Naive thymus-derived CD8-positive, alpha-beta T cell (primary cell): ENCODE measurements around the gene TXNL4A. TPM values are rescaled to one million over a fixed set of nuclear protein-coding genes. Genes with fewer than 3 reads are reported as not detected.

ENCODE experiments used
- ATAC-seq, 2 donors: fragments of 150-1000 bp; cut with Tn5 transposase in 1 of 2; sonication (Bioruptor Pico), chemical (Tn5 transposase) in 1 of 2; 1 replicate in 1 of 2; 2 replicates in 1 of 2; pipeline ENCODE4 v1.10.0; 2021; ENCODE audit warnings: mild to moderate bottlenecking in 2 of 2, moderate library complexity in 2 of 2
- POLR2A ChIA-PET: fragments of 350-600 bp; sonication (Branson Sonifier 250); formaldehyde crosslinking; loops from one replicate; lab custom pipeline; 2021; ENCODE audit warnings: antibody characterized with exemption; lab: Charles Lee
- DNase-seq, 10 donors: peaks; one replicate each; pipeline versions ENCODE4 v3.0.0 to v3.0.0-alpha.2; 2020 to 2022
- H3K27ac Mint-ChIP-seq, 10 donors: one replicate each; pipeline ENCODE4 v1.8.0; 2020 to 2022; ENCODE audit warnings: mild to moderate bottlenecking in 10 of 10, mixed read lengths in 10 of 10, moderate library complexity in 4 of 10, inconsistent platforms in 1 of 10
- H3K27me3 Mint-ChIP-seq, 5 donors: one replicate each; pipeline ENCODE4 v1.8.0; 2021 to 2022; ENCODE audit warnings: mixed read lengths in 5 of 5
- H3K36me3 Mint-ChIP-seq, 3 donors: one replicate each; pipeline ENCODE4 v1.8.0; 2020 to 2022; ENCODE audit warnings: mixed read lengths in 3 of 3, mild to moderate bottlenecking in 2 of 3, inconsistent platforms in 1 of 3
- H3K4me1 Mint-ChIP-seq, 4 donors: one replicate each; pipeline ENCODE4 v1.8.0; 2021 to 2022; ENCODE audit warnings: mixed read lengths in 4 of 4
- H3K4me3 Mint-ChIP-seq, 10 donors: one replicate each; pipeline ENCODE4 v1.8.0; 2020 to 2022; ENCODE audit warnings: mild to moderate bottlenecking in 10 of 10, mixed read lengths in 10 of 10, moderate library complexity in 6 of 10, inconsistent platforms in 1 of 10
- H3K9me3 Mint-ChIP-seq, 9 donors: one replicate each; pipeline ENCODE4 v1.8.0; 2020 to 2022; ENCODE audit warnings: mixed read lengths in 9 of 9, mild to moderate bottlenecking in 3 of 9, inconsistent platforms in 1 of 9, moderate library complexity in 1 of 9
- polyA plus RNA-seq, 3 donors: library from polyadenylated mRNA; unstranded; fragments of 300-500 nt; fragmentation: Illumina TruSeq; gene quantifications; one replicate each; pipeline ENCODE4 v1.2.3, GENCODE V29; 2021
- total RNA-seq, 8 experiments: library from RNA in 2 of 8; stranded (reverse) in 2 of 8; gene quantifications; one replicate each; pipeline ENCODE4 v1.2.3 and lab custom pipeline; 2021 to 2026

The TXNL4A gene
- total and polyA plus RNA-seq, 5 experiments from 2014 or later, result 71.9 to 225 (median 213) TPM

DNA sequence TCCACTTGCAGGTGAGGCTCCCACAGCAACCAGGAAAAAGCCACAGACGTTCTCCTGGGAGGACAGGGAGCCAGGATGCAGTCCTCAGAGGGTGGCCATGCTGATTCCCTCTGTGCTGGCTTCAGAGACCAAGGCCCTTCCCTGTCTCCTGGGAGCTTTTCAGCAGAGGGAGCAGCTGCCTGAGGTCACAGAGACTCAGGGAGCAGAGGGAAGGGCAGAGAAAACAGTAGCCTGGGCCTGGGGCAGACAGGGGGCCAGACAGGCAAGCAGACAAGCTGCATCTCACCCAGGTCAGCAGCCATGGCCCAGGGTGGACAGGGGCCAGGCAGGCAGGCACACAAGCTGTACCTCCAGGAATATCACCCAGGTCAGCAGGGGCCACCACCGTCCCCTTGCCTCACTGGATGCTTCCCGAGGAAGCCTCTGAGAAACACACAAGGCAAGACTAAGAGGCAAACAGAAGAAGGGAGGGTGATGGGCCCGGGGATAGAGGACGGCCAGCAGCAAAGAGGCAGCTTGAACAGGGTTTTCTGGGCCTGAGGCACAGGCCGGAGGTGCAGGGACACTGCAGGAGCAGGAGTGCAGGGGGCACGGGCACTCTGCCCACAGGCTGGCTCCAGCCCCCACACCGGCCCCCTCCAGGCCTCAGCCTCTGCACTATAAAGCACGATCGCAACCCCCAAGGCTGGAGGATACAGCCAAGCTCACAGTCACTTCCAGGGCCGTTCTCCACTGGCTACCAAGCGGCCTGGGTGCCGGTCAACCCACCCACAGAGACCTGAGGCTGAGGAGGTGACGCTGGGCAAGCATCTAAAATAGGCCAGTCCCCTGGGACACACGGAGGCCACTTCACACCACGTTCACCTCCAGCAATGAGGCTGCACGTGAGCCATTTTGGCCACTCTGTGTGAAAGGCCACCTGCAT lies 43.0 kb downstream of the TXNL4A start:
- peaks cover 23 to 67% (median 55%) of the 10 kb centered on the region in 4 donors for H3K4me1 Mint-ChIP-seq
- POLR2A ChIA-PET, result interaction anchor here (0.6 kb wide), 1 partner anchor 164 kb away, joined by 3 read pairs; no protein-coding TSS in a partner anchor

DNA sequence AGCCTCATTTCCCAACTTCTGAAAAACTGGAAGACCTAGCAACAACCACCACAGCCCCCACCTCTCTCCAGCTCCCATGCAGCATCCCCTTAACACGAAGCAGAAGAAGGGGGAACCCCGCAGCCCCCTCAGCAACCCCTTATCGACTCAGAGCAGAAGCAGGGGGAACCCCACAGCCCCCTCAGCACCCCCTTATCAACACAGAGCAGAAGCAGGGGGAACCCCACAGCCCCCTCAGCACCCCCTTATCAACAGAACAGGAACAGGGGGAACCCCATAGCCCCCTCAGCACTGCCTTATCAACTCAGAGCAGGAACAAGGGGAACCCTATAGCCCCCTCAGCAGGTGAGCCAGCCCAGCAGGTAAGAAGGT lies 43.6 kb downstream of the TXNL4A start:
- Mint-ChIP-seq H3K9me3 (no peaks in the 10 kb centered on the region), H3K27ac (peak overlapping the region; percentile 59 to 92 (median 82)), H3K4me1 (peaks cover 21 to 67% (median 51%) of the 10 kb centered on the region in 4 donors), H3K27me3 (no peaks in the 10 kb centered on the region), H3K36me3 (peaks cover 3 to 48% (median 23%) of the 10 kb centered on the region in 3 donors), H3K4me3 (peak overlapping the region in 7 of 10 donors; percentile 11 to 68 (median 56))
- DNase-seq (peak in 1 of 10 donors; percentile 52), ATAC-seq (peak; percentile 21 to 73)
- POLR2A ChIA-PET, result interaction anchor here (1.2 to 1.3 kb wide), 2 partner anchors 43 to 89 kb away, joined by 3 to 4 read pairs; no protein-coding TSS in a partner anchor

More for the DNA sequence above, 43.0 kb downstream of the TXNL4A start:
- H3K36me3 Mint-ChIP-seq, result peaks cover 0 to 42% (median 17%) of the 10 kb centered on the region in 3 donors
- peak overlapping the region in 3 of 10 donors; percentile 20 to 68 (median 67) for H3K4me3 Mint-ChIP-seq
- H3K27ac Mint-ChIP-seq, result peak overlapping the region in 6 of 10 donors; percentile 25 to 91 (median 57)
- DNase-seq, result no peak
- H3K27me3 Mint-ChIP-seq, result no peaks in the 10 kb centered on the region
- H3K9me3 Mint-ChIP-seq, result no peaks in the 10 kb centered on the region
- ATAC-seq, result no peak

DNA sequence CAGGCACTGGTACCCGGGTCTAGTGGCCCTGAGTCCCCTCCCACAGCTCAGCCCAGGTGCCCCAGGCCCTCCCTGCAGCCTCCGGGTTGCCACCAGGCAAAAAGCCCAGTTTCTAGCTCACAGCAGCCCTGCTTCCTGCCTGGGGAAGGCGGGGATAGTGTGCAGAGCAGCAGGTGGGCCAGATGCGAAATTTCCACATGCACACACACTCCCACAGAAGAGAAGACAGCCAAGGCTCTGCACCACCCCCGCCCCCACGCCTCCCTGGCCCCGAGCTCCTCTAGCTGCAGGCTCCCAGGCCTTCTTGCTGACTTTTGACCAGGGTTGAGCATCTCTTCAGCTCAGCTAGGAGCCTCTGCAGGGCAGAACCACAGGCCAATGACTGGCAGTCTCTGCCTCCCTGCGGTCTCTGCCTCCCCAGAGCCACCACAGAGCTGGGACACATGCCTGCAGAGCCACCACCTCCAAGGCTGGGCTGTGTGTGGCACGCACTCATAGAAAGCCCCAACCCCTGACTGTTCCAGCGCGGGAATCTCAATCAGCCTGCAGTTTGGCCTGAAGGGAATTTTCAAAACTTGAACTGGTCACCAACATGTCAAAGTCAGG lies 44.1 kb downstream of the TXNL4A start:
- Mint-ChIP-seq H3K4me1 (peaks cover 19 to 64% (median 48%) of the 10 kb centered on the region in 4 donors), H3K27ac (peak overlapping the region; percentile 59 to 92 (median 82)), H3K4me3 (peak overlapping the region; percentile 25 to 68 (median 51)), H3K9me3 (no peaks in the 10 kb centered on the region), H3K36me3 (peaks cover 8 to 50% (median 27%) of the 10 kb centered on the region in 3 donors), H3K27me3 (no peaks in the 10 kb centered on the region)
- peak in 5 of 10 donors; percentile 22 to 54 (median 37) for DNase-seq
- peak; percentile 78 to 90 for ATAC-seq
- POLR2A ChIA-PET, result interaction anchor here (0.7 to 1.3 kb wide), 3 partner anchors 20 to 89 kb away, joined by 3 to 4 read pairs (median 3); no protein-coding TSS in a partner anchor

DNA sequence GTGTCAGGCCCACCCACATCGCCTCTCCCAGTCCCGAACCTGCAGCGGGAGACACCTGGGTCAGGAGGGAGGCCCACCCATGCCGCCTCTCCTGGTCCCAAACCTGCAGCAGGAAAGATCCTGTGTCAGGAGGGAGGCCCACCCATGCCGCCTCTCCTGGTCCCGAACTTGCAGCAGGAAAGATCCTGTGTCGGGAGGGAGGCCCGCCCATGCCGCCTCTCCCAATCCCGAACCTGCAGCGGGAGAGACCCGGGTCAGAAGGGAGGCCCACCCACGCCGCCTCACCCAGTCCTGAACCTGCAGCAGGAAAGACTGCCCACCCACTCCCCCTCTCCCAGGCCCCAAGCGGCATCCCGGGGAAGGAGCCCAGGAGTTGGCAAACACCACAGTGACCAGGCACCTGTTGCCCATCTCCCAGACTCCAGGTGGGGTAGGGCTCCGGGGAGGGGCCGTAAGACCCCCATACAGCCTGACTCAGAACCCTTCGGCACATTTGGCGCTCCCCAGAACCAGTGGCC lies 44.7 kb downstream of the TXNL4A start:
- peaks cover 10 to 53% (median 33%) of the 10 kb centered on the region in 3 donors for H3K36me3 Mint-ChIP-seq
- H3K27me3 Mint-ChIP-seq, result no peaks in the 10 kb centered on the region
- ATAC-seq (no peak), DNase-seq (no peak)
- H3K27ac Mint-ChIP-seq, result peak overlapping the region in 3 of 10 donors; percentile 77 to 91 (median 86)
- peak overlapping the region in 4 of 10 donors; percentile 46 to 68 (median 64) for H3K4me3 Mint-ChIP-seq
- H3K4me1 Mint-ChIP-seq, result peaks cover 19 to 60% (median 44%) of the 10 kb centered on the region in 4 donors
- POLR2A ChIA-PET, result interaction anchor here (0.7 to 1.3 kb wide), 3 partner anchors 20 to 90 kb away, joined by 3 to 4 read pairs (median 3); no protein-coding TSS in a partner anchor
- peaks cover 0 to 2% (median 0%) of the 10 kb centered on the region in 9 donors for H3K9me3 Mint-ChIP-seq

DNA sequence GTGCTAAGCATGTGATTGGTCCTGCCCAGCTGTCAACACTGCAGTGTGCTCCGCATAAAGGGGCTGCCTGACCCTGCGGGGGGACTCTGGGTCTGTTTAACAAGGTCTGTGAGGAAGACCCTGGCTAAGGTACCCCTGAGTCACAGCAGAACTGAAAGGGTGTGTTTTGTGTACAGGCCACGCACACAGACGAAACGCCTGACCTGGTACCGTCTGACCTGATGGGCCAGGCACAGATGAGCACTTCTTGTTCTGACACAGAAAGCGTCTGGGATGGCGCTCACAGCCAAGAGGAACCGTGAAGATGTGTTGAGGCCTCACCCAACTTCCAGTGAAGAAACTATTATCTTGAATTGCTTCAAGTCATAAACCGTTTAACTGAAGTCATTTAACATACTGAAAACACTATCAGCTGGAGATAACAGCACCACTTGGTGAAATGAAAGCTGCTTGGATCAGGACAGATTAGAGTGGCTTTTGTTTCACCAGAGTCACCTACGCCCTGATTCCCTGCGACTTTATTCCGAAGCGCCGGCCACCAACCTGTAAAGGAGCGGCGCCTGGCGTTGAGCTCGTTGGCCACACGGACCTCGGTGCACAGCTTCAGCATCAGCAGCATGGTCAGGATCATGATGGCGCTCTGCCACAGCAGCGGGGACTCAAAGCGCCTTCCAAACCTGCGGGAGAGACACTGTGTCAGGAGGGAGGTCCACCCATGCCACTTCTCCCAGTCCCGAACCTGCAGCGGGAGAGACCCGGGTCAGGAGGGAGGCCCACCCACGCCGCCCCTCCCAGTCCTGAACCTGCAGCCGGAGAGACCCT lies 45.4 kb downstream of the TXNL4A start:
- peak overlapping the region in 2 of 10 donors; percentile 5 to 23 for H3K4me3 Mint-ChIP-seq
- H3K4me1 Mint-ChIP-seq, result peaks cover 19 to 54% (median 39%) of the 10 kb centered on the region in 4 donors

DNA sequence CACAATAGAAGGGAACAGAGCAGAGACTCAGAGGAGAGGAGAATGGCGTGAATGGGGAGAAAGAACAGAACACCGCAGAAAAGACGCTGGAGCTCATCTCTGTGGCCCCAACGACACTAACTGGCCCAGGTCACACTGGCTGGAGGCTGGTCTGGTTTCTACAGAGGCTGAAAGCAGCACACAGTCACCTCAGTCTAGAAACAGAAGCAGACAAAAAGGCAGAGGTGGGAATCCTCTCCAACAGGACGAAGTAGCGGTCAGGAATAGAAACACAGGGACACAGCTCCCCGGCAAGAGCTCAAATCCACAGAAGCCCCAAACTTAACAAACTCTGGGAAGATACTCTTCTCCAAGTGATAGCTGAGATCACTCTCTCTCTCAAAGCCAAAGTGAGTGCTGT lies 46.2 kb downstream of the TXNL4A start:
- ATAC-seq, result no peak
- no peak for DNase-seq
- Mint-ChIP-seq H3K36me3 (peaks cover 15 to 62% (median 45%) of the 10 kb centered on the region in 3 donors), H3K4me1 (peaks cover 19 to 52% (median 41%) of the 10 kb centered on the region in 4 donors), H3K27ac (peak overlapping the region in 3 of 10 donors; percentile 51 to 83 (median 63)), H3K9me3 (peaks cover 0 to 7% (median 0%) of the 10 kb centered on the region in 9 donors), H3K4me3 (peak overlapping the region in 1 of 10 donors; percentile 21), H3K27me3 (no peaks in the 10 kb centered on the region)
- POLR2A ChIA-PET, result no interaction called here

More for the DNA sequence above, 45.4 kb downstream of the TXNL4A start:
- Mint-ChIP-seq H3K27ac (peak overlapping the region in 4 of 10 donors; percentile 19 to 43 (median 30)), H3K27me3 (no peaks in the 10 kb centered on the region), H3K9me3 (peaks cover 0 to 2% (median 0%) of the 10 kb centered on the region in 9 donors), H3K36me3 (peaks cover 10 to 54% (median 37%) of the 10 kb centered on the region in 3 donors)
- ATAC-seq (no peak), DNase-seq (no peak)
- POLR2A ChIA-PET, result no interaction called here

DNA sequence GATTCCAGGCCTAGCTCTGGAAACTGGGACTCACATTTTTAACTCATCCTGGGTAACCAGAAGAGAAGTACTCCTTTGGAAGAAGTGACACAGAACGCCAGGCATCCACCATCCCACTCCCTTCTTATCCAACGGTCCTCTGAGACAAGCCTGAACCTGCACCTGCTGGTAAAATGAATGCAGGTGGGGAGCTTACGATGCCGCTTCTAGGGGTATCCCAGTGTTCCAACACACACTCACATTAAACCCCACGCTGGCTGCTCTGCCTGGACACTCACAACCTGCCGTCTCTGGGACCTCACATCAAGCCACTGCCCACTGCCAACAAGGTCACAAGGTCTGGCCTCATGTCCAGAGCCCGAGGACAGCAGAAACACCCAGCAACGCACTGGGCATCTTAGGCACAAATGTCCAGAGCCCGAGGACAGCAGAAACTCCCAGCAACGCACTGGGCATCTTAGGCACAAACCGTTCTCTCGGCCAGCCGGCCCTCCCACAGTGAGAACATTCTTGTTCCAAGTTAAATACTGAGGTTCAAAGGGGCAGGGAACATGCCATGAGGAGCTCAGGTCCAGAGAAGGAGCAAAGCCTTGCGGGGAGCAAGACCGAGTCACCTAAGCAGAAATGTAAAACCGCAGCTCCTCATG lies 46.8 kb downstream of the TXNL4A start:
- Mint-ChIP-seq H3K27ac (no peak overlapping the region), H3K36me3 (peaks cover 18 to 67% (median 48%) of the 10 kb centered on the region in 3 donors), H3K9me3 (peaks cover 0 to 9% (median 0%) of the 10 kb centered on the region in 9 donors), H3K4me3 (peak overlapping the region in 2 of 10 donors; percentile 20 to 21), H3K27me3 (no peaks in the 10 kb centered on the region), H3K4me1 (peaks cover 19 to 49% (median 41%) of the 10 kb centered on the region in 4 donors)
- POLR2A ChIA-PET, result interaction anchor here (1.3 kb wide), 1 partner anchor 92 kb away, joined by 3 read pairs; no protein-coding TSS in a partner anchor
- ATAC-seq (no peak), DNase-seq (no peak)

DNA sequence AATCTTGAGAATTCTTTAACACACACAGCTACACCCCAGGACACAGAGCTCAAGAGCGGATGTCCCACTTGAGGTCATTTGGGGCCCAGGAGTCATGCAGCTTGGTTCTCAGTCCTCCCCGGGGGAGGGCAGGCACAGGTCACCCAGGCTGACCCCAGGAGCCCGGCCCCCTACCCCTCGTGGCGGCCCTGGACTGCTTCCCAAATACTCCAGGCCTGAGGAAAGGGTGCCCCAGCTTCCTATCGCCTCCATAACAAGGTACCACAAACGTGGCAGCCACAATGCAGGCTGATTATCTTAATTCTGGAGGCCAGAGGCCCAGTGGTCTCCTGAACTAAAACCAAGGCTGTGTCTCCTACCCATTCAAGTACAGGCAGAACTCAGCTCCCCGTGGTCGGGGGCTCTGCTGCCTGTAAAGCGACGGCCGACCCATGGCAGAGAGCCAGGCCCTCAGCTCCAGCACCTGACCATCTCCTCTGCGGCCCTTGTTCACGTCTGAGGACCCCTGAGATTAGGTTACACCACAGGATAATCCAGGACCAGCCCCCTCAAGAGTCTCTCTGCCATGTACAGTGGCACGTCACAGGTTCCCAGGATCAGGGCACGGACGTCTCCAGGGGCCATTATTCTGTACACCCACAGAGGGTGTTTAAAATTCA lies 47.4 kb downstream of the TXNL4A start:
- ATAC-seq, result no peak
- peaks cover 0 to 15% (median 4%) of the 10 kb centered on the region in 9 donors for H3K9me3 Mint-ChIP-seq
- no peak for DNase-seq
- H3K27ac Mint-ChIP-seq, result no peak overlapping the region
- H3K4me1 Mint-ChIP-seq, result peaks cover 19 to 46% (median 36%) of the 10 kb centered on the region in 4 donors
- POLR2A ChIA-PET, result interaction anchor here (1.3 kb wide), 1 partner anchor 93 kb away, joined by 3 read pairs; no protein-coding TSS in a partner anchor
- H3K4me3 Mint-ChIP-seq, result no peak overlapping the region
- H3K27me3 Mint-ChIP-seq, result no peaks in the 10 kb centered on the region
- peaks cover 18 to 68% (median 54%) of the 10 kb centered on the region in 3 donors for H3K36me3 Mint-ChIP-seq

DNA sequence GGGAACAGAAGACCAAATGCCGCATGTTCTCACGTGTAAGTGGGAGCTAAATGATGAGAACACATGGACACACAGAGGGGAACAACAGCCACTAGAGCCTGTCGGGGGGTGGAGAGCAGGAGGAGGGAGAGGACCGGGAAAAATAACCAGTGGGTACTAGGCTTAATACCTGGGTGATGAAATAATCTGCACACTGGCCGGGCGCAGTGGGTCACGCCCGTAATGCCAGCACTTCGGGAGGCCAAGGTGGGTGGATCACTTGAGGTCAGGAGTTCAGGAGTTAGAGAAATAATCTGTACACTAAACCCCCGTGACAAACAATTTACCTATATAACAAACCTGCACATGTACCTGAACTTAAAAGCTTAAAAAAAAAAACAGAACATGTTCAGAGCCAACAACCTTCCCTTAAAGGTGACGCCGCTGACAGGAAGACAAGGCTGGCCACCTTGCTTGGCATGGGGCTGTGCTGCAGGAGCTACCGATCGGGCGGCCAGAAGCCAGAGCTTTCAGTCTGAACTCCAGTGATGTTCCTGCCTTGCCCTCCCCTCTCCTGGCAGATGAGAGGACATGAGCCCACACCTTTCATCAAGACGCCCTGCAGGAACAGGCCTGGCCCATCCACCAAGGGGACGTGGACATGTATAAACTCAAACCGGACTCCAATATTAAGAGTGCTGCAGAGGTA lies 48.1 kb downstream of the TXNL4A start:
- Mint-ChIP-seq H3K9me3 (peaks cover 0 to 21% (median 10%) of the 10 kb centered on the region in 9 donors), H3K4me3 (peak overlapping the region in 1 of 10 donors; percentile 59), H3K27me3 (no peaks in the 10 kb centered on the region), H3K36me3 (peaks cover 18 to 71% (median 61%) of the 10 kb centered on the region in 3 donors), H3K27ac (peak overlapping the region in 2 of 10 donors; percentile 38 to 82), H3K4me1 (peaks cover 18 to 42% (median 32%) of the 10 kb centered on the region in 4 donors)
- POLR2A ChIA-PET, result interaction anchor here (0.5 to 1.3 kb wide), 2 partner anchors 27 to 93 kb away, joined by 3 read pairs; no protein-coding TSS in a partner anchor
- ATAC-seq (no peak), DNase-seq (no peak)

DNA sequence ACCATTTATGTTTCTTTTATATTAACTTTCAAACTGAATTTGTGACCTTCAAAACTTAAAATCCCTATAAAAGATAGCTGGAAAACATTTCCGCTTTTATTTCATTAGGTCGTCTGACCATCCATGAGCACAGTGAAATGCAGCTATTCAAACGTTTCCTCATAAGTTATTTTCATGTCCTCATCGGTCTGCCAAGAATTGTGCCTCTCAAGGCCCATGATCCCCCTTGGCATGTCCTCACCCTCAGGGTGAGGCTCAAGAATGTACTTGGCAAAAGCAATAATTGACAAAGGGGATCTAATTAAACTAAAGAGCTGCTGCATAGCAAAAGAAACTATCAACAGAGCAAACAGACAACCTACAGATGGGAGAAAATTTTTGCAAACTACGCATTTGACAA lies 49.3 kb downstream of the TXNL4A start:
- H3K4me1 Mint-ChIP-seq, result peaks cover 9 to 34% (median 20%) of the 10 kb centered on the region in 4 donors
- no peak overlapping the region for H3K4me3 Mint-ChIP-seq
- DNase-seq (no peak), ATAC-seq (no peak)
- H3K9me3 Mint-ChIP-seq, result peaks cover 1 to 26% (median 13%) of the 10 kb centered on the region in 9 donors
- H3K27me3 Mint-ChIP-seq, result no peaks in the 10 kb centered on the region
- H3K27ac Mint-ChIP-seq, result peak overlapping the region in 1 of 10 donors; percentile 65
- H3K36me3 Mint-ChIP-seq, result peaks cover 22 to 81% (median 72%) of the 10 kb centered on the region in 3 donors
- POLR2A ChIA-PET, result no interaction called here
